ENCODE measurements around the gene OR10H5.

DNA sequence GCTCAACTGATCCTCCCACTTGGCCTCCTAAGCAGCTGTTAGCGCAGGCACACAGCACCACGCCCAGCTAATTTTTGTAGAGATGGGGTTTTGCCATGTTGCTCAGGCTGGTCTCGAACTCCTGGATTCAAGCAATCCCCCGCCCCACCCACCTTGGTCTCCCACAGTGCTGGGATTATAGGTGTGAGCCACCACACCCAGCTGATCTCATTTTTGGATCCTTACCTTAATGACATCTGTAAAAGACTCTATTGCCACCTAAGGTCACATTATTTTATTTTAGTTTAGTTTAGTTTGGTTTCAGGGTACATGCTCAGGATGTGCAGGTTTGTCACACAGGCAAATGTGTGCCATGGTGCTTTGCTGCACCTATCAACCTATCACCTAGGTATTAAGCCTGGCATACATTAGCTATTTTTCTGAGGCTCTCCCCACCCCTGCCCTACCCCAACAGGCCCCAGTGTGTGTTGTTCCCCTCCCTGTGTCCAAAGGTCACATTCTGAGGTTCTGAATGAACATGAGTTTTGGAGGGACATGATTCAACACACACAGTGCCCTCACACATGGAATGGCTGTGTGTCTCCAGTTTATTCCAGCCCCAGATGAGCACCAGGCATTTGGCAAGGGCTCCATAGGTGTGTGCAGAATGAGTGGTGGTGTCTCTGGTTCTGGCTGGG lies 1.3 kb downstream of the OR10H5 start:
- TF ChIP-seq, protein P1, sequence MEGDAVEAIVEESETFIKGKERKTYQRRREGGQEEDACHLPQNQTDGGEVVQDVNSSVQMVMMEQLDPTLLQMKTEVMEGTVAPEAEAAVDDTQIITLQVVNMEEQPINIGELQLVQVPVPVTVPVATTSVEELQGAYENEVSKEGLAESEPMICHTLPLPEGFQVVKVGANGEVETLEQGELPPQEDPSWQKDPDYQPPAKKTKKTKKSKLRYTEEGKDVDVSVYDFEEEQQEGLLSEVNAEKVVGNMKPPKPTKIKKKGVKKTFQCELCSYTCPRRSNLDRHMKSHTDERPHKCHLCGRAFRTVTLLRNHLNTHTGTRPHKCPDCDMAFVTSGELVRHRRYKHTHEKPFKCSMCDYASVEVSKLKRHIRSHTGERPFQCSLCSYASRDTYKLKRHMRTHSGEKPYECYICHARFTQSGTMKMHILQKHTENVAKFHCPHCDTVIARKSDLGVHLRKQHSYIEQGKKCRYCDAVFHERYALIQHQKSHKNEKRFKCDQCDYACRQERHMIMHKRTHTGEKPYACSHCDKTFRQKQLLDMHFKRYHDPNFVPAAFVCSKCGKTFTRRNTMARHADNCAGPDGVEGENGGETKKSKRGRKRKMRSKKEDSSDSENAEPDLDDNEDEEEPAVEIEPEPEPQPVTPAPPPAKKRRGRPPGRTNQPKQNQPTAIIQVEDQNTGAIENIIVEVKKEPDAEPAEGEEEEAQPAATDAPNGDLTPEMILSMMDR (IDR thresholded peaks at IDR 0.05) = no peak
- TF ChIP-seq SIN3A (IDR thresholded peaks at IDR 0.05; ENCODE audit: borderline replicate concordance, insufficient read depth, low read depth, low read length) (no peak), POLR2AphosphoS5 (IDR thresholded peaks at IDR 0.05; ENCODE audit: low read depth, low read length) (no peak)

Data from Panc1 (cell line).